MM.1S (cell line): ENCODE data around the gene ME2.

Experiments used
- EZH2 ChIP-seq: fragments of 300-600 bp; sonication (generic); optimal IDR thresholded peaks from 2 replicates; pipeline ENCODE3; 2017; ENCODE audit warnings: low read depth, mild to moderate bottlenecking, antibody characterized with exemption, low read length, mixed read lengths
- EZH2phosphoT487 ChIP-seq: fragments of 300-600 bp; sonication (generic); IDR thresholded peaks from 2 replicates; pipeline ENCODE4 v1.6.1; 2018; ENCODE audit warnings: antibody characterized with exemption, low read length
- TF ChIP-seq, protein P1 (sequence below): fragments of 300-600 bp; sonication (generic); IDR thresholded peaks from 2 replicates; pipeline ENCODE4 v1.5.1; 2016; ENCODE audit warnings: antibody characterized with exemption, low read length, mixed read lengths

DNA sequence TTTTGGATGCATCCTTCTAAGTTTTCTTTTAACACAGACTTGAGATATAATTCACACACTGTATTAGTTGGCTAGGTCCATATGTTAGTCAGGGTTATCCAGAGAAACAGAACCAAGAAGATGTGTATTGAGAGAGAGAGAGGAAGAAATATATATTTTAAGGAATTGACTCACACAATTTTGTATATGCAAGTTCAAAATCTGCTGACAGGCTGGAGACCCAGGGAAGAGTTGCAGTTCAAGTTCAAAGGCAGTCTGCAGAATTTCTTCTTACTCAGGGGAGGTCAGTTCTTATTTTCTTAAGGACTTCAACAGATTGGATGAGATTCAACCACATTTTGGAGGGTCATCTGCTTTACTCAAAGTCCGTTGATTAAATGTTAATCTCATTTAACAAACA lies 36.1 kb upstream of the ME2 start:
- TF ChIP-seq, protein P1, sequence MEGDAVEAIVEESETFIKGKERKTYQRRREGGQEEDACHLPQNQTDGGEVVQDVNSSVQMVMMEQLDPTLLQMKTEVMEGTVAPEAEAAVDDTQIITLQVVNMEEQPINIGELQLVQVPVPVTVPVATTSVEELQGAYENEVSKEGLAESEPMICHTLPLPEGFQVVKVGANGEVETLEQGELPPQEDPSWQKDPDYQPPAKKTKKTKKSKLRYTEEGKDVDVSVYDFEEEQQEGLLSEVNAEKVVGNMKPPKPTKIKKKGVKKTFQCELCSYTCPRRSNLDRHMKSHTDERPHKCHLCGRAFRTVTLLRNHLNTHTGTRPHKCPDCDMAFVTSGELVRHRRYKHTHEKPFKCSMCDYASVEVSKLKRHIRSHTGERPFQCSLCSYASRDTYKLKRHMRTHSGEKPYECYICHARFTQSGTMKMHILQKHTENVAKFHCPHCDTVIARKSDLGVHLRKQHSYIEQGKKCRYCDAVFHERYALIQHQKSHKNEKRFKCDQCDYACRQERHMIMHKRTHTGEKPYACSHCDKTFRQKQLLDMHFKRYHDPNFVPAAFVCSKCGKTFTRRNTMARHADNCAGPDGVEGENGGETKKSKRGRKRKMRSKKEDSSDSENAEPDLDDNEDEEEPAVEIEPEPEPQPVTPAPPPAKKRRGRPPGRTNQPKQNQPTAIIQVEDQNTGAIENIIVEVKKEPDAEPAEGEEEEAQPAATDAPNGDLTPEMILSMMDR = no peak
- TF ChIP-seq EZH2 (no peak), EZH2phosphoT487 (no peak)
